ENCODE measurements around the gene TPK1.

The TPK1 gene

DNA sequence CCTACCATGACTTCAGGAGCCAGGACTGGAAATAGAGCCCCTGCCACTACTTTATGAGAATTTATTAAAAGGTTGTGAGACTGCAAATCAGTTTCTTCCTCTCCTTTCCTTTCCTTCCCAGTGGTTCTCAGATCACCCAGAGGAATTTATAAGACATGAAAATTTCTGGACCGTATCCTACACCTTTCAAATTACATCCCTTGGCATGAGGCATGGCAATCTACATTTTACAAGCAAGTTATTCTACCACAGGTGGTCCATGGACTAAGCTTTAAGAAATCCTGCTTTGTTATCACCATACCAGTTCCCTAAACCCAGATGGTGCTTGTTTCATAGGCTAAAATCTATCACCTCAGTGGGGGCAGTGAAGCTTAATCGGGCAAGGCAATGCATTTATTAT is 66.5 kb downstream of the TPK1 start:
- Histone ChIP-seq H3K27ac (no peak overlapping the region), H3K4me3 (no peak overlapping the region)
- TF ChIP-seq CTCF (IDR thresholded peaks at IDR 0.05), result no peak
- DNase-seq (ENCODE audit: low spot score), result no peak

GRCh38 chr7:144768633-144769032 is 67.2 kb downstream of the TPK1 start:
- no peak overlapping the region for H3K4me3 ChIP-seq
- TF ChIP-seq CTCF (IDR thresholded peaks at IDR 0.05), result no peak
- no peak for DNase-seq (ENCODE audit: low spot score)
- H3K27ac ChIP-seq, result no peak overlapping the region

GRCh38 chr7:144763291-144763690 is 72.6 kb downstream of the TPK1 start:
- no peak for TF ChIP-seq CTCF (IDR thresholded peaks at IDR 0.05)
- DNase-seq (ENCODE audit: low spot score), result no peak
- Histone ChIP-seq H3K27ac (no peak overlapping the region), H3K4me3 (no peak overlapping the region)

- DNase-seq (ENCODE audit: low spot score), result no peak
- H3K27ac ChIP-seq, result no peak overlapping the region
- H3K4me3 ChIP-seq, result no peak overlapping the region
- TF ChIP-seq CTCF (IDR thresholded peaks at IDR 0.05), result no peak
These were observed 73.0 kb downstream of the TPK1 start for GRCh38 chr7:144762853-144763252.

GRCh38 chr7:144761493-144761892 is 74.4 kb downstream of the TPK1 start:
- no peak for DNase-seq (ENCODE audit: low spot score)
- Histone ChIP-seq H3K27ac (no peak overlapping the region), H3K4me3 (no peak overlapping the region)
- no peak for TF ChIP-seq CTCF (IDR thresholded peaks at IDR 0.05)

DNA sequence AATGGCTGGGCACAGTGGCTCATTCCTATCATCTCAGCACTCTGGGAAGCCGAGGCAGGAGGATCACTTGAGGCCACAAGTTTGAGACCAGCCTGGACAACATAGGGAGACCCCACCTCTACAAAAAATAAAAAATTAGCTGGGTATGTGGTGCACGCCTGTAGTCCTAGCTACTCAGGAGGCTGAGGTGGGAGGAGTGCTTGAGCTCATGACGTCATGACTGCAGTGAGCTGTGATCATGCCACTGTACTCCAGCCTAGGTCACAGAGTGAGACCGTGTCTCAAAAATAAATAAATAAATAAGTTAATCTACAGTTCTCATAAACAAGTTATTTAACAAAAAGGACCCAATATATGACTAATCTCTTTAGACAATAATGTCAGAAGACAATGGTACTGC is 76.2 kb downstream of the TPK1 start:
- TF ChIP-seq CTCF (IDR thresholded peaks at IDR 0.05), result no peak
- H3K4me3 ChIP-seq, result no peak overlapping the region
- H3K27ac ChIP-seq, result no peak overlapping the region
- no peak for DNase-seq (ENCODE audit: low spot score)

DNA sequence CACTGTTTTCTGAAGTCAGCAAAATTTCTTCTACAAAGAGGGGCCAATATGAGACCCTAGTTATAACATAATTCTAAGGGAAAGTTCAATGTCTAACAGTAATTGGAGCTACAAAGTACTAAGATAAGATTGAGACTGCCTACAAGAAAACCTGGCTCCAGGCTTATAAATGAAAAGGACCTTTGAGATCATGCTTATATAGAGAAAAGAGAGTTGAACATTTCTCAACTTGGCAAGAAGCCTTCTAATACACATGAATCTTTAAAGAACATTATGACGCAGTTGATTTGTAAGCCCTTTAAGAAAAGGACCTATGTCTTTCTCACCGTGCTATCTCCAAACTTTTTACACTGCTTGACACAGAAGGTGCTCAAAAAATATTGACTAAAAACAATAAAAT is 87.9 kb downstream of the TPK1 start:
- DNase-seq (ENCODE audit: low spot score), result no peak
- no peak overlapping the region for H3K4me3 ChIP-seq
- H3K27ac ChIP-seq, result no peak overlapping the region
- no peak for TF ChIP-seq CTCF (IDR thresholded peaks at IDR 0.05)

All from coronary artery (tissue), 2 donors.